T-helper 2 cell (primary cell): ENCODE results near the gene ASB15.

Experiments used
- DNase-seq, 5 experiments: peaks; one replicate each; pipeline versions ENCODE4 v3.0.0 to v3.0.0-alpha.2; 2012 to 2022

ASB15 gene

GRCh38 chr7:123666492-123666891 lies 64.9 kb downstream of the ASB15 start:
- no peak for DNase-seq

- DNase-seq, result no peak
These were observed 67.9 kb downstream of the ASB15 start for GRCh38 chr7:123669485-123669884.

GRCh38 chr7:123673137-123673732 lies 71.6 kb downstream of the ASB15 start:
- no peak for DNase-seq

GRCh38 chr7:123673752-123674398 lies 72.3 kb downstream of the ASB15 start:
- no peak for DNase-seq

GRCh38 chr7:123674399-123675180 lies 73.0 kb downstream of the ASB15 start:
- no peak for DNase-seq

- DNase-seq, result no peak
These were observed 73.5 kb downstream of the ASB15 start for GRCh38 chr7:123675181-123675473.

GRCh38 chr7:123677061-123677715 lies 75.6 kb downstream of the ASB15 start:
- no peak for DNase-seq

- no peak for DNase-seq
These were observed 78.0 kb downstream of the ASB15 start for GRCh38 chr7:123679614-123680013.

GRCh38 chr7:123680580-123680979 lies 79.0 kb downstream of the ASB15 start:
- DNase-seq, result no peak

- no peak for DNase-seq
These were observed 79.9 kb downstream of the ASB15 start for GRCh38 chr7:123681561-123681960.

GRCh38 chr7:123682690-123683089 lies 81.1 kb downstream of the ASB15 start:
- DNase-seq, result peak in 2 of 5 experiments; percentile 4 to 52

GRCh38 chr7:123687161-123687560 lies 85.5 kb downstream of the ASB15 start:
- no peak for DNase-seq

GRCh38 chr7:123687727-123688126 lies 86.1 kb downstream of the ASB15 start:
- no peak for DNase-seq
